Cardiac fibroblast (primary cell): ENCODE measurements around the gene ZNF20.
A peak's percentile ranks its signal among the peaks of the same experiment; 100 is the strongest.
"Not testable (repeated sequence)": the region's sequence is repeated elsewhere in the genome, so short reads cannot be mapped to it uniquely, and the experiment has no call there.

ENCODE experiments used
- DNase-seq, 2 donors: peaks; one replicate each; pipeline versions ENCODE4 v3.0.0 to v3.0.0-alpha.2; 2010; ENCODE audit warnings: low read depth in 2 of 2
- H3K4me3 ChIP-seq, 2 donors: replicated peaks in 1 of 2; 1 replicate in 1 of 2; 2 replicates in 1 of 2; pipeline ENCODE4 v1.5.1; 2011; ENCODE audit warnings: low read depth in 2 of 2, low read length in 2 of 2, mild to moderate bottlenecking in 2 of 2, moderate library complexity in 1 of 2
- TF ChIP-seq, protein P1 (sequence below): IDR thresholded peaks from one replicate; pipeline ENCODE4 v1.5.1; 2011; ENCODE audit warnings: low read depth, mild to moderate bottlenecking, low read length, inconsistent platforms

ZNF20 gene

DNA sequence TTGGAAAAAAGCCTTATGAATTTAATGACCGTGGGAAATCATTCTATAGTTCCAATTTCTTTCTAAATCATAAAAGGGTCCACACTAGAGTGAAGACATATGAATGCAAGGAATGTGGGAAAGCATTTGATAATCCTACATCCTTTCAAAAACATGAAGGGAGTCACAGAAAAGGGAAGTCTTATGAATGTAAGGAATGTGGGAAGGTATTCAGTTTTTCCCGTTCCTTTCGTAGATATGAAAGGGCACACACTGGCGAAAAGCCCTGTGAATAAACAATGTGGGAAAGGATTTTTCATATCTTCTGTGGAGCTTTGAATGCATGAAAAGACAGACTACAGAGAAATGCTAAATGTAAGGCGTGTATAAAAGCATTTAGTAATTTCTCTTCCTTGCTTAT, 27.0 kb downstream of the ZNF20 start:
- no peak overlapping the region for H3K4me3 ChIP-seq
- TF ChIP-seq, protein P1, sequence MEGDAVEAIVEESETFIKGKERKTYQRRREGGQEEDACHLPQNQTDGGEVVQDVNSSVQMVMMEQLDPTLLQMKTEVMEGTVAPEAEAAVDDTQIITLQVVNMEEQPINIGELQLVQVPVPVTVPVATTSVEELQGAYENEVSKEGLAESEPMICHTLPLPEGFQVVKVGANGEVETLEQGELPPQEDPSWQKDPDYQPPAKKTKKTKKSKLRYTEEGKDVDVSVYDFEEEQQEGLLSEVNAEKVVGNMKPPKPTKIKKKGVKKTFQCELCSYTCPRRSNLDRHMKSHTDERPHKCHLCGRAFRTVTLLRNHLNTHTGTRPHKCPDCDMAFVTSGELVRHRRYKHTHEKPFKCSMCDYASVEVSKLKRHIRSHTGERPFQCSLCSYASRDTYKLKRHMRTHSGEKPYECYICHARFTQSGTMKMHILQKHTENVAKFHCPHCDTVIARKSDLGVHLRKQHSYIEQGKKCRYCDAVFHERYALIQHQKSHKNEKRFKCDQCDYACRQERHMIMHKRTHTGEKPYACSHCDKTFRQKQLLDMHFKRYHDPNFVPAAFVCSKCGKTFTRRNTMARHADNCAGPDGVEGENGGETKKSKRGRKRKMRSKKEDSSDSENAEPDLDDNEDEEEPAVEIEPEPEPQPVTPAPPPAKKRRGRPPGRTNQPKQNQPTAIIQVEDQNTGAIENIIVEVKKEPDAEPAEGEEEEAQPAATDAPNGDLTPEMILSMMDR = no peak
- DNase-seq = no peak

DNA sequence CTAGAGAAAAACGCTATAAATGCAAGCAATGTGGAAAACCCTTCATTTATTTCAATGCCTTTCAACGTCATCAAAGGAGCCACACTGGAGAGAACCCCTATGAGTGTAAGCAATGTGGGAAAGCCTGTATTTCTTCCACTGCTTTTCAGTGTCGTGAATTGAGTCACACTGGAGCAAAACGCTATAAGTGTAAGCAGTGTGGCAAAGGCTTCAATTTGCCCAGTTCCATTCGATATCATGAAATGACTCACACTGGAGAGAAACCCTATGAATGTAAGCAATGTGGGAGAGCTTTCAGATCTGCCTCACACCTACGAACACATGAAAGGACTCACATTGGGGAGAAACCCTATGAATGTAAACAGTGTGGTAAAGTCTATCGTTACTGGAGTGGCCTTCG, 27.4 kb downstream of the ZNF20 start:
- DNase-seq = no peak
- TF ChIP-seq, protein P1 = no peak
- H3K4me3 ChIP-seq = no peak overlapping the region

DNA sequence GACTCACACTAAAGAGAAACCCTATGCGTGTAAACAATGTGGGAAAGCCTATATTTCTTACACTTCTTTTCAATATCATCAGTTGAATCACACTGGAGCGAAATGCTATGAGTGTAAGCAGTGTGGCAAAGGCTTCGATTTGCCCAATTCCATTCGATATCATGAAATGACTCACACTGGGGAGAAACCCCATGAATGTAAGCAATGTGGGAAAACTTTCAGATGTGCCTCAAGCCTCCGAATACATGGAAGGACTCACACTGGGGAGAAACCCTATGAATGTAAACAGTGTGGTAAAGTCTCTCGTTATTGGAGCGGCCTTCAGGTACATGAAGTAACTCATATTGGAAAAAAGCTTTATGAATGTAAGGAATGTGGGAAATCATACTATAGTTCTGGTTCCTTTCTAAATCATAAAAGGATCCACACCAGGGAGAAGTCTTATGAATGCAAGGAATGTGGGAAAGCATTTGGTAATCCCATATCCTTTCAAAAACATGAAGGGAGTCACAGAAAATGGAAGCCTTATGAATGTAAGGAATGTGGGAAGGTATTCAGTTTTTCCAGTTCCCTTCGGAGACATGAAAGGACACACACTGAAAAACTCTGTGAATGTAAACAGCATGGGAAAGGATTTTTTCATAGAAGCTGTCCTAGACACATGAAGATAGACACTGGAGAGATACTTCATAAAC, 28.1 kb downstream of the ZNF20 start:
- no peak overlapping the region for H3K4me3 ChIP-seq
- TF ChIP-seq, protein P1 = no peak
- DNase-seq = no peak

DNA sequence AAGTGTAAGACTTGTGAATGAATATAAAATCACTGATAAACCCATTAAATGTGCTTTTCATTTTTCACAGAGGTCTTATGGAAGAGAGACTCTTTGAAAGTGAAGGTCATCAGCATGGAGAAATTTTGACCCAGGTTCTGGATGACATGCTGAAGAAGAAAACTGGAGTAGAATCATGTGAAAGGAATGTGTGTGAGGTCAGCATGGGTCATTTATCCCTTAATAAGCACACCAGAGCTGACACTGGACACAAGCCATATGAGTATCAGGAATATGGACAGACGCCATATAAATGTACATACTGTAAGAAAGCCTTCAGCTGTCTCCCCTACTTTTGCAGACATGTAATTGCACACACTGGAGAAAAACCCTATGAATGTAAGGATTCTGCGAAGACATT, 29.0 kb downstream of the ZNF20 start:
- TF ChIP-seq, protein P1 = no peak
- DNase-seq = no peak
- H3K4me3 ChIP-seq = no peak overlapping the region

DNA sequence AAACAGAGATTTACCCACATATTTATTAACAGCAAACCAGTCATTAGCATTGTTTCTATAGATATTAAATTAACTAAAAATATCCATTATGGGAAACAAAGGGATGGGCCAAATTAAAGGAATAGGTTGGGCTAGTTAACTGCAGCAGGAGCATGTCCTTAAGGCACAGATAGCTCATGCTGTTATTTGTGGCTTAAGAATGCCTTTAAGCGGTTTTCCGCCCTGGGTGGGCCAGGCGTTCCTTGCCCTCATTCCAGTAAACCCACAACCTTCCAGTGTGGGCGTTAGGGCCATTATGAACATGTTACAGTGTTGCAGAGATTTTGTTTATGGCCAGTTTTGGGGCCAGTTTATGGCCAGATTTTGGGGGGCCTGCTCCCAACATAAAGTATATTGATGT, 36.2 kb downstream of the ZNF20 start:
- H3K4me3 ChIP-seq, DNase-seq: not testable (repeated sequence)

DNA sequence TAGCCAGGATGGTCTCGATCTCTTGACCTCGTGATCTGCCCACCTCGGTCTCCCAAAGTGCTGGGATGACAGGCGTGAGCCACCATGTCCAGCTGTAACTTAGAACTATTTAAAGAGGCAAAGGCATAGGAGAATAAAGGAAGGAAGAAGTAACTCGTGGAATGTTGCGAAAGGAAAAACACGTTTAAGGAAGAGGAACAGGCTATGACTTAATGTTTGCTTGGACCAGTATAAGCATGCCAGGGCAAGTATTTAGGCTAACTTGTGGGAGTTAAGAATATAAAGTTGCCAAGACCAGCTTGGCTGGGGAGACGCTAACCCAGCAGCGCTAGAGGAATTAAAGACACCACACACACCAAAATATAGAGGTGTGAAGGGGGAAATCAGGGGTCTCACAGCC, 42.1 kb downstream of the ZNF20 start:
- no peak for DNase-seq
- H3K4me3 ChIP-seq = no peak overlapping the region
- TF ChIP-seq, protein P1 = no peak

DNA sequence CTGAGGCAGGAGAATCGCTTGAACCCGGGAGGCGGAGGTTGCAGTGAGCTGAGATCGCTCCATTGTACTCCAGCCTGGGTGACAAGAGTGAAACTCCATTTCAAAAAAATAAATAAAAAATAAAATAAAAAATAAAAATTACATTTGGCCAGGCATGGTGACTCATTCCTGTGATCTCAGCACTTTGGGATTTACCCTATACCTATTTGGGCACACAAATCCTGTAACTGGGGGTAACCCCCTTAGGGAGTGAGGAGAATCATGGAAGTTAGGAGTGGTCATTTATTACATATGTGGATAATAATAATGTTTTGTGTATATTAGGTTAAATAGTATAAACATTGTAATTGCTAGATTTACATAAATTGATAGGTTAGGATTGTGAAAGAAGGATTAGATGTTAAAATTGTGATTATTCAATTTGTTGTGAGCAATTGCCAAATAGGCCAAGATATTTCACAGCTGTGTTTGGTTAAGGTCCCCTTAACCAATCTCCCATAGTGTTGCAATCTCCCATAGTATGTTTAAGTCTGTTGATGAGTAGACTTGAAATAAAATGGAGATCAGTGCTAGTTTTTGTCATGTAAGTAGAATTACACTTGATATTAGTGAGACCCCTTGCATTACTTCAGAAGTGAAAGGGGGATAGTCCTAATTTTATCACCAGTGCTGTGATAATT, 44.9 kb downstream of the ZNF20 start:
- peak; percentile 6 to 63 for DNase-seq
- no peak overlapping the region for H3K4me3 ChIP-seq
- TF ChIP-seq, protein P1 = no peak
